Heart right ventricle (tissue), 16 donors: Measurements from ENCODE around the gene SARS2. TPM values are rescaled to one million over a fixed set of nuclear protein-coding genes. Genes with fewer than 3 reads are reported as not detected.
A peak's percentile ranks its signal among the peaks of the same experiment; 100 is the strongest.

ENCODE experiments used
- ATAC-seq, 8 donors: fragments of 200-7000 bp; cut with Tn5 transposase; one replicate each; pipeline ENCODE4 v1.9.1; 2020; ENCODE audit warnings: mild to moderate bottlenecking in 8 of 8, moderate library complexity in 8 of 8, moderate number of reproducible peaks in 1 of 8
- DNase-seq, 2 donors: peaks; one replicate each; pipeline ENCODE4 v3.0.0-alpha.2; 2020
- H3K27ac ChIP-seq, 10 donors: fragments of 200-600 bp; sonication (generic) in 2 of 10; one replicate each; pipeline versions ENCODE4 v1.5.0 to v1.8.0; 2020 to 2022; ENCODE audit warnings: mild to moderate bottlenecking in 3 of 10
- H3K27me3 ChIP-seq, 7 donors: fragments of 200-600 bp; one replicate each; pipeline ENCODE4 v1.8.0; 2021 to 2022; ENCODE audit warnings: mild to moderate bottlenecking in 2 of 7
- H3K36me3 ChIP-seq, 9 donors: fragments of 200-600 bp; sonication (generic) in 1 of 9; one replicate each; pipeline versions ENCODE4 v1.5.0 to v1.8.0; 2020 to 2022; ENCODE audit warnings: mild to moderate bottlenecking in 2 of 9
- H3K4me1 ChIP-seq, 9 donors: fragments of 200-600 bp; sonication (generic) in 1 of 9; one replicate each; pipeline versions ENCODE4 v1.5.0 to v1.8.0; 2020 to 2022; ENCODE audit warnings: mild to moderate bottlenecking in 4 of 9
- H3K4me3 ChIP-seq, 10 donors: fragments of 200-600 bp; sonication (generic) in 2 of 10; one replicate each; pipeline versions ENCODE4 v1.5.0 to v1.8.0; 2020 to 2022; ENCODE audit warnings: mild to moderate bottlenecking in 7 of 10, moderate library complexity in 2 of 10
- H3K9me3 ChIP-seq, 11 donors: fragments of 200-600 bp in 10 of 11; sonication (generic) in 2 of 11; one replicate each; pipeline versions ENCODE4 v1.5.0 to v1.8.0; 2013 to 2022; ENCODE audit warnings: mild to moderate bottlenecking in 2 of 11, control low read depth in 1 of 11, moderate library complexity in 1 of 11
- WGBS, 2 donors: extraction: QIAGEN DNeasy Blood & Tissue Kit; methylation state at CpG; one replicate each; pipeline ENCODE4 v1.1.7; 2013; ENCODE audit warnings: inconsistent platforms in 1 of 2; 5-methylcytosine and 5-hydroxymethylcytosine counted together
- intact Hi-C, 10 donors: fragments of 100-400 bp; cut with DNase I; formaldehyde crosslinking; loops; one replicate each; pipeline versions ENCODE4 v1.11.1 to v1.14.2; 2022
- polyA plus RNA-seq, 2 donors: library from polyadenylated mRNA; stranded (reverse); fragments of 200-250 nt; gene quantifications; one replicate each; pipeline ENCODE4 v1.2.3, GENCODE V29; 2013
- total RNA-seq, 10 donors: library from RNA; stranded (reverse); fragmentation: NEBNext Ultra II Directional in 3 of 10; extraction: Animal tissue kit (Norgen Biotek cat#: 25700) in 3 of 10; gene quantifications; one replicate each; pipeline versions ENCODE4 v1.2.1 to v1.2.4, GENCODE V29; 2021 to 2023
- TF ChIP-seq, protein P1 (sequence below), 9 donors: fragments of 200-600 bp; sonication (generic) in 2 of 9; IDR thresholded peaks; one replicate each; pipeline versions ENCODE4 v1.5.0 to v1.8.0; 2021 to 2022; ENCODE audit warnings: antibody characterized with exemption in 9 of 9, mild to moderate bottlenecking in 5 of 9, moderate library complexity in 1 of 9
- donor health status: Arrhythmogenic right ventricular cardiomyopathy.
- donor health status: ischemic (EF 13 %, LVEDD 7.1; RV severe dilation, severe dysfunction).
- donor health status: healthy with polysubstance abuse.
- donor health status: DM: no; HTN: yes; CAD: no.
- donor health status: DM: no; HTN: no; CAD: no.
- donor health status: ischemic (EF 25% LVEDD 6.9; RV normal size, moderate dysfunction).
- donor health status: ischemic (EF 25% LVEDD 5.7; RV mildly dilated, moderate dysfunction).
- donor health status: healthy.
- donor health status: DM: yes; HTN: yes; CAD: no.
- donor health status: Ischemic cardiomyopathy.
- donor health status: ischemic (EF 35%, LVEDD 5.7; RV mildly dilated, moderate dysfunction).
- donor health status: nonischemic (EF 11% LVEDD 7.7; RV severe dilation, severe dysfunction).
- donor health status: DM: yes; HTN: yes; CAD: no.
- donor health status: PGD.
- donor health status: ischemic (EF 29% LVEDD 5.4; RV normal size, mild dysfunction).
- donor health status: nonischemic (EF 23%, LVEDD 6.1; RV moderate dilation, normal function).

The SARS2 gene
- total and polyA plus RNA-seq, 12 donors, result 10.4 to 51.9 (median 18.9) TPM

DNA sequence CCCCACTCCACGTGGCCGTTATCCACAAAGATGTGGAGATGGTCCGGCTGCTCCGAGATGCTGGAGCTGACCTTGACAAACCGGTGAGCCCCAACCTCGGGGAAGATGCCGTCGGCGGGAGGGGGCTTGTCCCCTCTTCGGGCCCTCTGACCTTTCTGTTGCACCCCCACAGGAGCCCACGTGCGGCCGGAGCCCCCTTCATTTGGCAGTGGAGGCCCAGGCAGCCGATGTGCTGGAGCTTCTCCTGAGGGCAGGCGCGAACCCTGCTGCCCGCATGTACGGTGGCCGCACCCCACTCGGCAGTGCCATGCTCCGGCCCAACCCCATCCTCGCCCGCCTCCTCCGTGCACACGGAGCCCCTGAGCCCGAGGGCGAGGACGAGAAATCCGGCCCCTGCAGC is 23.3 kb downstream of the SARS2 start:
- 95 to 96% methylated on average over 29 of the region's 29 CpGs for WGBS, 2 donors
- Histone ChIP-seq H3K4me1 (peaks cover 0 to 9% (median 0%) of the 10 kb centered on the region in 9 donors), H3K36me3 (peaks cover 0 to 56% (median 20%) of the 10 kb centered on the region in 9 donors), H3K4me3 (no peak overlapping the region), H3K9me3 (no peaks in the 10 kb centered on the region), H3K27me3 (peaks cover 0 to 17% (median 14%) of the 10 kb centered on the region in 7 donors), H3K27ac (no peak overlapping the region)
- TF ChIP-seq, protein P1, sequence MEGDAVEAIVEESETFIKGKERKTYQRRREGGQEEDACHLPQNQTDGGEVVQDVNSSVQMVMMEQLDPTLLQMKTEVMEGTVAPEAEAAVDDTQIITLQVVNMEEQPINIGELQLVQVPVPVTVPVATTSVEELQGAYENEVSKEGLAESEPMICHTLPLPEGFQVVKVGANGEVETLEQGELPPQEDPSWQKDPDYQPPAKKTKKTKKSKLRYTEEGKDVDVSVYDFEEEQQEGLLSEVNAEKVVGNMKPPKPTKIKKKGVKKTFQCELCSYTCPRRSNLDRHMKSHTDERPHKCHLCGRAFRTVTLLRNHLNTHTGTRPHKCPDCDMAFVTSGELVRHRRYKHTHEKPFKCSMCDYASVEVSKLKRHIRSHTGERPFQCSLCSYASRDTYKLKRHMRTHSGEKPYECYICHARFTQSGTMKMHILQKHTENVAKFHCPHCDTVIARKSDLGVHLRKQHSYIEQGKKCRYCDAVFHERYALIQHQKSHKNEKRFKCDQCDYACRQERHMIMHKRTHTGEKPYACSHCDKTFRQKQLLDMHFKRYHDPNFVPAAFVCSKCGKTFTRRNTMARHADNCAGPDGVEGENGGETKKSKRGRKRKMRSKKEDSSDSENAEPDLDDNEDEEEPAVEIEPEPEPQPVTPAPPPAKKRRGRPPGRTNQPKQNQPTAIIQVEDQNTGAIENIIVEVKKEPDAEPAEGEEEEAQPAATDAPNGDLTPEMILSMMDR (IDR thresholded peaks at IDR 0.05), result no peak
- no peak for ATAC-seq
- intact Hi-C loops, result no loop called here
- no peak for DNase-seq

DNA sequence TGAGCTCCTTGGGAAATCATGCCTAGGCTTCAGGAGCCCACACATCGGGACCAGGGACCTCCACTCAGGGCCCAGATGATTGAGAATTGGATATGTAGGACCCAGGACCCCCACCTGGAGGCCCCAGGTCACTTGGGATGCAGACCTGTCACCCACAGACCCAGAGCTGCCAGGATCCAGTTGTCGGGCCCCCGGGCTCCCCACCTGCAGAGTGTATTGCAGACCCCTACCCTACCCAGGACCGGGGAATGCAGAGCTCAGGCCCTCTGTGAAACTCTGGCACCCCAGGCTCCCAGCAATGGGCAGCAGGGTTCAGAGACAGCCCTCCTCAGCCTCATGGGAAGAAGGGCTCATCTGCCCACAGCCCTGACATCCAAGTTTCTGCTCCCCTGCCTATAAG is 24.9 kb downstream of the SARS2 start:
- peaks cover 0 to 56% (median 20%) of the 10 kb centered on the region in 9 donors for H3K36me3 ChIP-seq
- peaks cover 0 to 15% (median 7%) of the 10 kb centered on the region in 9 donors for H3K4me1 ChIP-seq
- WGBS, 2 donors, result 98% methylated on average over 4 of the region's 4 CpGs
- ATAC-seq (peak in 1 of 8 donors; percentile 7), DNase-seq (no peak)
- H3K27ac ChIP-seq, result no peak overlapping the region
- H3K27me3 ChIP-seq, result peaks cover 0 to 1% (median 0%) of the 10 kb centered on the region in 7 donors
- intact Hi-C loops, result no loop called here
- H3K4me3 ChIP-seq, result no peak overlapping the region
- H3K9me3 ChIP-seq, result peaks cover 0 to 5% (median 0%) of the 10 kb centered on the region in 11 donors
- TF ChIP-seq, protein P1 (IDR thresholded peaks at IDR 0.05), result no peak

DNA sequence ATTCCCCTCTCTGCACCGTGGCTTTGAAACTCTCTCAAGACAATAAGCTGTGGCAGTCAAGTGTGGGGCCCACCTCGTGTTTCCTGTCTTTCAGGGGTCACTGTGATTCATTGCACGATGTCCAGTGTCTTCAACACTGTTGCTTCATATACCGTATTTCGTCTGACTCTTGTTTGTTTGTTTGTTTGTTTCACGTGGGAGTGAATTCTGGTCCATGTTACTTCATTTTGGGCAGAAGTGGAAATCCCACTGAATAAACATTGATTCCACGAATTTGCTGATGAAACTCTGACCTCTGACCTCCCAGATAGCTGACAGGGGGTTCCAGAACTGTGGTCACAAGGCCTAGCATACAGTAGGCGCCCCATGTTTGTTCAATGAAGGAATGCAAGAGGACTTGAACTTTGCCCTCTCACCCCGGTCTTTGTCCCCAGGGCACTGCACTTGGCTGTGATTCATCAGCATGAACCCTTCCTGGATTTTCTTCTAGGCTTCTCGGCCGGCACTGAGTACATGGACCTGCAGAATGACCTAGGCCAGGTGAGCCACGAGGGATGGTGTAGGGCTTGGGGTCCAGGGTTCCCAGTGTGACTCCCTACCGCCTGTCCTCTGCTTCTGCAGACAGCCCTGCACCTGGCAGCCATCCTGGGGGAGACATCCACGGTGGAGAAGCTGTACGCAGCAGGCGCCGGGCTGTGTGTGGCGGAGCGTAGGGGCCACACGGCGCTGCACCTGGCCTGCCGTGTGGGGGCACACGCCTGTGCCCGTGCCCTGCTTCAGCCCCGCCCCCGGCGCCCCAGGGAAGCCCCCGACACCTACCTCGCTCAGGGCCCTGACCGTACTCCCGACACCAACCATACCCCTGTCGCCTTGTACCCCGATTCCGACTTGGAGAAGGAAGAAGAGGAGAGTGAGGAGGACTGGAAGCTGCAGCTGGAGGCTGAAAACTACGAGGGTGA is 25.7 kb downstream of the SARS2 start:
- TF ChIP-seq, protein P1 (IDR thresholded peaks at IDR 0.05), result no peak
- intact Hi-C loops, result no loop called here
- Histone ChIP-seq H3K4me3 (no peak overlapping the region), H3K36me3 (peaks cover 0 to 56% (median 20%) of the 10 kb centered on the region in 9 donors), H3K27ac (no peak overlapping the region), H3K4me1 (peaks cover 0 to 20% (median 12%) of the 10 kb centered on the region in 9 donors), H3K9me3 (peaks cover 0 to 5% (median 0%) of the 10 kb centered on the region in 11 donors), H3K27me3 (no peaks in the 10 kb centered on the region)
- no peak for DNase-seq
- WGBS, 2 donors, result 91 to 93% methylated on average over 35 of the region's 35 CpGs
- ATAC-seq, result peak in 1 of 8 donors; percentile 32

DNA sequence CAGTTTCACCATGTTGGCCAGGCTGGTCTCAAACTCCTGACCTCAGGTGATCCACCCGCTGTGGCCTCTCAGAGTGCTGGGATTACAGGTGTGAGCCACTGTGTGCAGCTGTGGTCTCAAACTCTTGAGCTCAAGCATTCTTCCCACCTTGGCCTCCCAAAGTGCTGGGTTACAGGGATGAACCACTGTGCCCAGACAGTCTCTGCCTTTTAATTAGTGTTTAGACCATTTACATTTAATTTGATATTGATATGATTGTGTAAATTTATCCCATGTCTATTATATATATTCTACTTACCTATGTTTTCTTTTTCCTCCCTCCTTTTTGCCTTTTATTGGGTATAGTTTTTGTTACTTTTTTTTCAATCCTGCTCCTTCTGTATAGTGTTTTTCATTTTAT is 28.9 kb downstream of the SARS2 start:
- H3K27ac ChIP-seq, result no peak overlapping the region
- peaks cover 0 to 28% (median 13%) of the 10 kb centered on the region in 9 donors for H3K36me3 ChIP-seq
- peaks cover 4 to 35% (median 30%) of the 10 kb centered on the region in 9 donors for H3K4me1 ChIP-seq
- H3K9me3 ChIP-seq, result peaks cover 0 to 5% (median 0%) of the 10 kb centered on the region in 11 donors
- TF ChIP-seq, protein P1 (IDR thresholded peaks at IDR 0.05), result no peak
- 95% methylated on average over 1 of the region's 1 CpG for WGBS, 2 donors
- DNase-seq (no peak), ATAC-seq (no peak)
- no peaks in the 10 kb centered on the region for H3K27me3 ChIP-seq
- H3K4me3 ChIP-seq, result no peak overlapping the region
- intact Hi-C loops, result no loop called here
